Fibroblast of villous mesenchyme (primary cell): ENCODE data around the gene MAGOHB. TPM values are rescaled to one million over a fixed set of nuclear protein-coding genes. Genes with fewer than 3 reads are reported as not detected.

ENCODE experiments used
- DNase-seq: peaks from one replicate; pipeline ENCODE4 v3.0.0-alpha.2; 2010; ENCODE audit warnings: low read depth
- H3K4me3 ChIP-seq: 2 replicates; pipeline ENCODE4 v1.5.1; 2011; ENCODE audit warnings: low read depth, mild to moderate bottlenecking, low read length
- total RNA-seq: library from RNA; depleted of rRNA; stranded (reverse); fragments of >200 nt; gene quantifications from 2 replicates; pipeline ENCODE4 v1.2.3, GENCODE V29; 2012
- TF ChIP-seq, protein P1 (sequence below): IDR thresholded peaks from 2 replicates; pipeline ENCODE4 v1.5.1; 2012; ENCODE audit warnings: low read depth, mild to moderate bottlenecking, low read length; ENCODE audit not compliant: insufficient read depth

Gene MAGOHB
- total RNA-seq, 1 donor: 20.3 TPM

DNA sequence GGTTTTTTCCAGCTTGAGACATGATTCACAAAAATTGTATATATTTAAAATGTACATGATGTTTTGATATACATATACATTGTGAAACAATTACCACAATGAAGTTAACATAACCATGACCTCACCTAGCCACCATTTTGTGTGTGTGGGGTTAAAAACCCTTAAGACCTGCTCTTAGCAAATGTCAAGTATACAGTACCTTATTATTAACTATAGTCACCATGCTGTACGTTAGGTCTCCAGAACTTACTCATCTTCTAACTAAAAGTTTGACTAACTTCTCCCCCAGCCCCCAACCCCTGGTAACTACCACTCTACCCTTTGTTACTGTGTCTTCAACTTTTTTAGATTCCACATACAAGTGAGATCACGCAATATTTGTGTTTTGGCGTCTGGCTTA is 55.1 kb downstream of the MAGOHB start:
- H3K4me3 ChIP-seq: no peak overlapping the region
- DNase-seq: no peak
- TF ChIP-seq, protein P1, sequence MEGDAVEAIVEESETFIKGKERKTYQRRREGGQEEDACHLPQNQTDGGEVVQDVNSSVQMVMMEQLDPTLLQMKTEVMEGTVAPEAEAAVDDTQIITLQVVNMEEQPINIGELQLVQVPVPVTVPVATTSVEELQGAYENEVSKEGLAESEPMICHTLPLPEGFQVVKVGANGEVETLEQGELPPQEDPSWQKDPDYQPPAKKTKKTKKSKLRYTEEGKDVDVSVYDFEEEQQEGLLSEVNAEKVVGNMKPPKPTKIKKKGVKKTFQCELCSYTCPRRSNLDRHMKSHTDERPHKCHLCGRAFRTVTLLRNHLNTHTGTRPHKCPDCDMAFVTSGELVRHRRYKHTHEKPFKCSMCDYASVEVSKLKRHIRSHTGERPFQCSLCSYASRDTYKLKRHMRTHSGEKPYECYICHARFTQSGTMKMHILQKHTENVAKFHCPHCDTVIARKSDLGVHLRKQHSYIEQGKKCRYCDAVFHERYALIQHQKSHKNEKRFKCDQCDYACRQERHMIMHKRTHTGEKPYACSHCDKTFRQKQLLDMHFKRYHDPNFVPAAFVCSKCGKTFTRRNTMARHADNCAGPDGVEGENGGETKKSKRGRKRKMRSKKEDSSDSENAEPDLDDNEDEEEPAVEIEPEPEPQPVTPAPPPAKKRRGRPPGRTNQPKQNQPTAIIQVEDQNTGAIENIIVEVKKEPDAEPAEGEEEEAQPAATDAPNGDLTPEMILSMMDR: no peak

DNA sequence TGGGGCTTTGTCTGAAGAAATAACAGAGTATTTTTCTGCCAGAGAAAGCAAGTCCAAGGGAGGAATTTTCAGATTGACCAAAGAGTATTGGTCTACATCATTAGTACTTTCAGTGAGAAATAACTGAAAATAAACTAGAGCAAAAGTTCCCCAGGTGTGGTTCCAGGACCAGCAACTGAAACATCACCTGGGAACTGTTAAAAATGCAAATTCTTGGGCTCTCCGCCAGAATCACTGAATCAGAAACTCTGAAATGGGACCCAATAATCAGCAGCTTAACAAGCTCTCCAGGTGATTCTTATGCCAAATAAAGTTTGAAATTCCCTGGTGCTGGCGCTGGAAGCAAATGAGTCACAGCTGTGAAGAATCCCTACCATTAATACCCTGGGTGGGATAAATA is 55.6 kb downstream of the MAGOHB start:
- no peak for DNase-seq
- no peak overlapping the region for H3K4me3 ChIP-seq
- TF ChIP-seq, protein P1: no peak

DNA sequence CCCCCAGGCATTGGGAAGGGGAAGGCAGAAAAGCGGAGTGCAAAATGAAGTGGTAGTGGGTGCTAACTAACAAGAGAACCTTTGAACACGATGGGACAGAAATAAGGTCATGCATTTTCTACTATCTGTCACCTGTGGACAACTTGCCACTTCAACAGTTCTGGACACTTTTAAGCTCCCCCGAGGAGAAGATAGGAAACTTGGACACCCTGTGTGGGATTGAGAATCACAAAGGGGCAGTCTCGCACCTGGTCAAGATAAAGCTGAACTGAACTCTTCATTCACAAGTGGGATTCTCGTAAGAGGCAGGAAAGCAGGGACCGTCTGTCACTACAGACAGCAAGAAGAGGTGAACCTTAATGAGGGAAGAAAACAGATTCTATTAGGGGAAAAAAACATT is 56.1 kb downstream of the MAGOHB start:
- DNase-seq: no peak
- TF ChIP-seq, protein P1: no peak

DNA sequence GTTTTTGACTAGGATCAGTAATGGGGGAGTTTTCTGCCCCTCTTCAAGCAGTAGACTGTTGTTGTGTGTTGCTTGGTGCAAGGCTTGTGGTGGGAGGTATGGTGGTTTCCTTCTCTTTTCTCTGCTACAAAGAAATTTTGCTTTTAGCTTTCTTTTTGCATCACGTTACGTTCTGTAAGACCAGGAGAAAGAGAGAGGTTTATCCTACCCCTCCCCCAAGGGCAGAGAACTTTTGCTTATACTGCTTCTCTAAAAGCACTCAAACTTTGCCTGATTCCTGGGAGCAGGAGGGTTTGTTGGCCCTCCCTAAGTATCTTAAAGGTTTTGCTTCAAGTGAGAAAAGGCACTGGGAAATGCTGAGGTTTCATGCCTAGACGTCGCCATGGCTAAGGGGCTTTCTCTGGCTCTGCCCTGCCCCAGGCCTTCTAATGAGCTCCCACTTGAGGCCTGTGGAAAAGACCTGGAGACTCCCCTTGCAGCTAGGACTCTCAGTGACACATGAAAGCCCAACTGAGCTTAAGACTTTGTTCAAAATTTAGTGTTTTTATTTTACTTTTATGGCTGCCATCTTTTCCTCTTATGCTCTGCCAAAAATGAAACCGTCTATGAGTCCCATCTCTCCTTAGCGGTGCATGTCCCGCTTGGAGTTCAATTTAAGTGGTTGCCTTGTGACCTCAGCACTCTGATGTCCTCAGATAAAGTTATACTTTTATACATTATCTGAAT is 58.5 kb downstream of the MAGOHB start:
- no peak for DNase-seq
- H3K4me3 ChIP-seq: no peak overlapping the region
- TF ChIP-seq, protein P1: no peak

More for the DNA sequence above, 56.1 kb downstream of the MAGOHB start:
- H3K4me3 ChIP-seq: no peak overlapping the region

DNA sequence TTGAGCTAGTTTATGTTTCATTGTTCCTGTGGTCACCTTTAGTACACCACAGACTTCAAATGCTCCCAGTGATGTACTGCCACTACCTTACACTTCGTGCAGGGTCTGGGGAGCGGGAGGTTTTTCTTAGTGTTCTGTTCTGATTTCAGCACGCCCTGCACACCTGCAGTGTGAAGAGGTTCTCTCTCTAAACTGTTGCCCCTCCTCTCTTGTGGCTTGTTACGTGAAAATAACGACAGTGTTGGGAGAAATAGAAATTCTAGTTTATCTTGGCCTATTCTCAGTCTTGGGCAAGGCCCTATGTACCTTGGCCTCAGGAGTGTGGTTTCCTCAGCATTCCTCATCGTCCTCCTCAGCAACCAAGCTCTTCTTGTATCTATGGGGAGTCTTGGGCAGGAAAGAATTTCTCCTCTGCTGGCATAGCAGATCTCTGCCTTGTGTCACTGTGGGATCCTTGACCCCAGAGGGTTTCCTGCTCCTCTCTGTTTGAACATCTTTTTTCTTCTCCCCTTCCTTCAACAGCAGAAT is 59.1 kb downstream of the MAGOHB start:
- TF ChIP-seq, protein P1: no peak
- DNase-seq: no peak
- H3K4me3 ChIP-seq: no peak overlapping the region

Other genes with a start within 250 kb of the MAGOHB start
- gene KLRK1, start 223.6 kb downstream of the MAGOHB start, total RNA-seq: not detected in 2 replicates
- not detected in 2 replicates for gene KLRC4, start 203.9 kb downstream of the MAGOHB start, total RNA-seq
- not detected in 2 replicates for gene KLRC3, start 193.0 kb downstream of the MAGOHB start, total RNA-seq
- gene KLRC2, start 177.6 kb downstream of the MAGOHB start, total RNA-seq: not detected in 2 replicates
- not detected in 2 replicates for gene KLRC1, start 160.2 kb downstream of the MAGOHB start, total RNA-seq
- 3.5 and 9.5 TPM in 2 replicates for gene EIF2S3B, start 107.7 kb downstream of the MAGOHB start, total RNA-seq
- under 0.01 and 0.86 TPM in 2 replicates for gene STYK1, start 60.4 kb upstream of the MAGOHB start, total RNA-seq
- gene YBX3, start 109.7 kb upstream of the MAGOHB start, total RNA-seq: 88.9 and 104 TPM in 2 replicates
- gene TAS2R7, start 189.0 kb upstream of the MAGOHB start, total RNA-seq: 0.32 TPM in 1 of 2 replicates, not detected in the other
- gene TAS2R8, start 193.7 kb upstream of the MAGOHB start, total RNA-seq: 0.32 and 0.43 TPM in 2 replicates
- not detected in 2 replicates for gene TAS2R9, start 196.6 kb upstream of the MAGOHB start, total RNA-seq
- 0.86 and 0.97 TPM in 2 replicates for gene TAS2R10, start 212.7 kb upstream of the MAGOHB start, total RNA-seq
- gene PRR4, start 235.9 kb upstream of the MAGOHB start, total RNA-seq: 2.3 and 3.5 TPM in 2 replicates